GM18951 (cell line): ENCODE results near the gene ETNK2.
"Not testable (repeated sequence)": the region's sequence is repeated elsewhere in the genome, so short reads cannot be mapped to it uniquely, and the experiment has no call there.

ENCODE experiments used
- POLR2A ChIP-seq: IDR thresholded peaks from 4 replicates; pipeline ENCODE4 v1.6.1; 2011; ENCODE audit warnings: mild to moderate bottlenecking; ENCODE audit not compliant: insufficient read length, insufficient read depth; ENCODE audit errors: extremely low read depth
- in situ Hi-C: fragments of 300-500 bp; cut with MboI; formaldehyde crosslinking; loops from one replicate; pipeline ENCODE4 v1.12.0; 2022; ENCODE audit warnings: low sequenced_read_pairs, mixed read lengths, inconsistent platforms; ENCODE audit not compliant: unreplicated experiment

Gene ETNK2

GRCh38 chr1:204102029-204102611 lies 49.7 kb downstream of the ETNK2 start:
- in situ Hi-C loops, result no loop called here
- TF ChIP-seq POLR2A, result no peak

DNA sequence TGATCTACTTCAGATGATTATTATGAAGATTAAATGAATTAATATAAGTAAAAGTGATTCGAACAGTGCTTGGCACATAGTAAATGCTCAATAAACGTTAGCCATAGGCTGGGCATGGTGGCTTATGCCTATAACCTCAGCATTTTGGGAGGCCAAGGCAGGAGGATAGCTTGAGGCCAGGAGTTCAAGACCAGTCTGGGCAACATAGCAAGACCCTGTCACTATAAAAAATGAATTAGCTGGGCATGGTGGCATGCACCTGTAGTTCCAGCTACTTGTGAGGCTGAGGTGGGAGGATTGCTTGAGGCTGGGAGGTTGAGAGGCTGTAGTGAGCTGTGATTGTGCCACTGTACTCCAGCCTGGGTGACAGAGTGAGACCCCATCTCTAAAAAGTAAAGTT lies 52.1 kb downstream of the ETNK2 start:
- in situ Hi-C loops, result not testable (repeated sequence)

DNA sequence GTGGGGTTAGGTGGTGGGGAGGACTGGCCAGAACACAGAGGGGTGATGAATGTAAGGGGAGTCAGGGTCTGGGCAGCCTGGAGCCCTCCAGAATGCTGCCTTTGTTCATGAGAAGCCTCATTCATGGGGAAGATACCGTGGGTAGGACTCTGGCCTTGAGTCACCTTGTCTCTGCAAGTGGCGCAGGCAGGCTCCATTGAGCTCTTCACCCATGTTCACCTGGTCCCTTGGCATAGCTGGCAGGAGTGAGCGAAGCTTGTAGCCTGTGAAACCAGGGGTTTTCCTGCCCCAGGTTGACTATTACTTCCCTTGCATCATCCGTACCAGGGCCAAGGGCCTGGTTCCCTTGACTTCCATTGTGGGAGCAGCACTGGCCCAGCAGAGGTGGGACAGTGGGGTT lies 53.2 kb downstream of the ETNK2 start:
- no peak for TF ChIP-seq POLR2A
- in situ Hi-C loops, result no loop called here

- no peak for TF ChIP-seq POLR2A
- in situ Hi-C loops, result no loop called here
Measured at GRCh38 chr1:204096931-204097330, 54.9 kb downstream of the ETNK2 start.

- no peak for TF ChIP-seq POLR2A
Measured at GRCh38 chr1:204094856-204095634, 56.8 kb downstream of the ETNK2 start.

DNA sequence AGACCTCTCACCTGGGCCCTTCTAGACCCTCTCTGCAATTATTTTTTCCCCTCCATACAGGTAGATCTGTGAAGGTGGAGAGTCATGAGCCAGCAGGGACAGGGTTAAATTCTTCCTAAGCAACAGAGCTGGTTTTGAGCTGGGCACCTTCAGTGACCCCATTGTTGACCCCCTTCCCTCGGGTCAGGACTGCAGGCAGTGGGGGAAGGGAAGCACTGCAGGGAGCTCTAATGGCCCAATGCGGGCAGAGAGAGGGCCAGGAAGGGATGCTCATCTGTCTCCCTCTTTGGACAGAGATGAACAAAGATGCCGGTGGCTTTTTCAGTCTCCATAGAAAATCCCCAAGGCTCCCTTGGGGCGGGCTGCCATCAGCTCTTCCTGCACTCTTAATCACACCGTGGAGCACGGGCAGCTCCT lies 57.5 kb downstream of the ETNK2 start:
- in situ Hi-C loops, result no loop called here
- TF ChIP-seq POLR2A, result no peak

More at GRCh38 chr1:204094856-204095634, 56.8 kb downstream of the ETNK2 start:
- in situ Hi-C loops, result no loop called here

- TF ChIP-seq POLR2A, result no peak
- in situ Hi-C loops, result no loop called here
Measured at GRCh38 chr1:204093781-204094180, 58.1 kb downstream of the ETNK2 start.

DNA sequence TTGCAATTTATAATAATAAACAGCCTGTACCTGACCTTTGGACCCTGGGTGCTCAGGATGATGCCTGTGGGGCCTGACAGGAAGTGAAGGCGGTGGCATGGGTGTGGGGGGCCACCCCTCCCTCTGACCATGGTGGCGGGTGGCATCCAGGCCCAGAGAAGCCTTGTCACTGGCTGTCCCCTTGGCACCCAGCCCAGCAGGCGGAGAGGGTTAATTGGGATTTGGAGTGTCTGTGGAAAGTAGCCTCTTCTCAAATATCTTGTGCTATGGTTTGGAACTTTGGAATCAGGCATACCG lies 58.5 kb downstream of the ETNK2 start:
- TF ChIP-seq POLR2A, result no peak
- in situ Hi-C loops, result no loop called here

GRCh38 chr1:204092632-204093420 lies 59.0 kb downstream of the ETNK2 start:
- in situ Hi-C loops, result no loop called here

DNA sequence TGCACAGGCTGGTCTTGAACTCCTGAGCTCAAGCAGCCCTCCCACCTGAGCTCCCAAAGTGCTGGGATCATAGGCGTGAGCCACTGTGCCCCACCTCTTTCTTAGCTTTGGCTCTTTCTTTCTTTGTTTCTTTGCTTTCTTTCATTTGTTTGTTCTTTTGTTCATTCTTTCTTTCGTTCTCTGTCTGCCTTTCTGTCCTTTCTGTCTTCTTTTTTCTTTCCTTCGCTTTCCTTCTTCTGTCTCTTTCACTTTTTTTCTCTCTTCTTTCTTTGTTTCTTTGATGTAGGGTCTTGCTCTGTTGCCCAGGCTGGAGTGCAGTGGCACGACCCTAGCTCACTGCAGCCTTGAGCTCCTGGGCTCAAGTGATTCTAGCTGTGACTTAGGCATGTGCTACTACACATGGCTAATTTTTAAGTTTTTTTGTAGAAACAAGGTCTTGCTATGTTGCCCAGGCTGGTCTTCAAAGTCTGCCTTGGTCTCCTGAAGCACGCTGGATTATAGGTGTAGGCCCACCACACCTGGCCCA lies 60.0 kb downstream of the ETNK2 start:
- in situ Hi-C loops, result no loop called here
- TF ChIP-seq POLR2A, result no peak

More at GRCh38 chr1:204092632-204093420, 59.0 kb downstream of the ETNK2 start:
- no peak for TF ChIP-seq POLR2A

GRCh38 chr1:204091066-204091465 lies 60.8 kb downstream of the ETNK2 start:
- in situ Hi-C loops, result no loop called here
- TF ChIP-seq POLR2A, result no peak

DNA sequence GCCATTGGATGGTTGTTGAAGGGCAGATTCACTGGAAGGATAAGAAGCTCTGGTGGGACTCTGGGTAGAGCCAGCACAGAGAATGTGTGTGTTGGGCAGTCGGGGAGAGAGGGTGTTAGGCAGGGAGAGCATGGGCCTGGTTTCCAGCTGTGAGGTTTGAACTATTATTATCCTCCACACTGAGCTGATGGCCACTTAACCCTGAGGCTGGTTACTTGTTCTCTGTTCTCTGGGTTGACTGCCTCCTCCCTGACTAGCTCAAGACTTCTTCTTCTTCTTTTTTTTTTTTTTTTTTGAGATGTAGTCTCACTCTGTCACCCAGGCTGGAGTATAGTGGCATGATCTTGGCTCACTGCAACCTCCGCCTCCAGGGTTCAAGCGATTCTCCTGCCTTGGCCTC lies 61.7 kb downstream of the ETNK2 start:
- in situ Hi-C loops, result not testable (repeated sequence)

- no peak for TF ChIP-seq POLR2A
- in situ Hi-C loops, result no loop called here
Measured at GRCh38 chr1:204089044-204089751, 62.6 kb downstream of the ETNK2 start.
